AG10803 (cell line): ENCODE measurements around the gene STAP2.
A peak's percentile ranks its signal among the peaks of the same experiment; 100 is the strongest.

Source experiments
- DNase-seq: peaks from one replicate; pipeline ENCODE4 v3.0.0; 2010; ENCODE audit warnings: low read depth
- H3K4me3 ChIP-seq: 2 replicates; pipeline ENCODE4 v1.5.1; 2011; ENCODE audit warnings: mild to moderate bottlenecking, low read length, control low read depth
- TF ChIP-seq, protein P1 (sequence below): conservative IDR thresholded peaks from 2 replicates; pipeline ENCODE4 v1.5.1; 2011; ENCODE audit warnings: mild to moderate bottlenecking, low read length, control low read depth, inconsistent platforms

The STAP2 gene

DNA sequence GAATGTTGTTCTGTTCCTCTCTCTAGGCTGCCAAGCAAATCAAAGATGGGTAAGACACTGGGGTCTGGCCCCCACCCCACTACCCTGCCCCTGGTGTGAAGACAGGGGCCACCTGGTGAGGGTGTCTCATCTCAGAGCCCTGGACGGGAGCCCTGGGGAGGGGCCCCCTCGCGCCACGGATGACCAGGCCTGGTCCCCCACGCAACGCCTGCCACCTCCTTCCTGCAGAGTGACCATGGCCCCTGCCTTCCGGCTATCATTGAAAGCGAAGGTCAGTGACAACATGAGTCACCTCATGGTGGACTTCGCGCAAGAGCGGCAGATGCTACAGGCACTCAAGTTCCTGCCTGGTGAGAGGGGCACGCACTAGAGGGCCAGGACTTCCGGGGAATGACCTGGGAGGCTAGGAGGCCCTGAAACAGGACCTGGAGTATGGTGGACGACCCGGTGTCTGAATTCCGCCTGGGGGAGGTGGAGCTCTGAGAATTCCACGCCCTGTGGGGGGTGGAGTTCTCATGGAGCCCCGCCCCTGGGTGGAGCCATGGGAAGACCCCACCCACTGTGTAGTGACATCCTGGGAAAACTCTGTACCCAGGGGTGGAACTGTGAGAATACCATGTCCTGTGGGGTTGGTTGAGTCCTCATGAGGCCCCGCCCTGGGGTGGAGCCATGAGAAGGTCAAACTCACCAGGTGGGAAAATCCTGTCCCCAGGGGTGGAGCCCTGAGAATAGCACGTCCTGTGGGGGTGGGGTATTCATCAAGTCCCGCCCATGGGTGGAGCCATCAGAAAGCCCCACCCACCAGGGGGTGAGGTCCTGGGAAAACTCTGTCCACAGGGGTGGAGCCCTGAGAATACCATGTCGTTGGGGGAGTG, 28.1 kb downstream of the STAP2 start:
- DNase-seq, result no peak
- no peak overlapping the region for H3K4me3 ChIP-seq
- TF ChIP-seq, protein P1, sequence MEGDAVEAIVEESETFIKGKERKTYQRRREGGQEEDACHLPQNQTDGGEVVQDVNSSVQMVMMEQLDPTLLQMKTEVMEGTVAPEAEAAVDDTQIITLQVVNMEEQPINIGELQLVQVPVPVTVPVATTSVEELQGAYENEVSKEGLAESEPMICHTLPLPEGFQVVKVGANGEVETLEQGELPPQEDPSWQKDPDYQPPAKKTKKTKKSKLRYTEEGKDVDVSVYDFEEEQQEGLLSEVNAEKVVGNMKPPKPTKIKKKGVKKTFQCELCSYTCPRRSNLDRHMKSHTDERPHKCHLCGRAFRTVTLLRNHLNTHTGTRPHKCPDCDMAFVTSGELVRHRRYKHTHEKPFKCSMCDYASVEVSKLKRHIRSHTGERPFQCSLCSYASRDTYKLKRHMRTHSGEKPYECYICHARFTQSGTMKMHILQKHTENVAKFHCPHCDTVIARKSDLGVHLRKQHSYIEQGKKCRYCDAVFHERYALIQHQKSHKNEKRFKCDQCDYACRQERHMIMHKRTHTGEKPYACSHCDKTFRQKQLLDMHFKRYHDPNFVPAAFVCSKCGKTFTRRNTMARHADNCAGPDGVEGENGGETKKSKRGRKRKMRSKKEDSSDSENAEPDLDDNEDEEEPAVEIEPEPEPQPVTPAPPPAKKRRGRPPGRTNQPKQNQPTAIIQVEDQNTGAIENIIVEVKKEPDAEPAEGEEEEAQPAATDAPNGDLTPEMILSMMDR, result no peak

DNA sequence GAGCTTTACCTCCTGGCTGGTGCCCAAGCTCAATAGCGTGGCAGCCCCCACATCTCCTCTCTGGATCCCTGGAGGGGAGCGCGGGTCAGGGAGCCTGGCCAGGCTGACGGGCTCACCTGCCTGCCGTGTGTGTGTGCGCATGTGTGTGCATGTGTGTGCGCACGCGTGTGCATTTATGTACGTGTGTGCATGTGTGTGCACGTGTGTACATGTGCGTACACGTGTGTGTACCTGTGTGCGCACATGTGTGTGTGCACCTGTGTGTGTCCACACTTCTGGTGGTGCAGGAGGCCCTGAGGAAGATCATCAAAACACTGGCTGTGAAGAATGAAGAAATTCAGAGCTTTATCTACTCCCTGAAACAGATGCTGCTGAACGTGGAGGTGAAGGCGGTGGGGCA, 33.0 kb downstream of the STAP2 start:
- DNase-seq, result no peak
- no peak overlapping the region for H3K4me3 ChIP-seq
- TF ChIP-seq, protein P1, result no peak

DNA sequence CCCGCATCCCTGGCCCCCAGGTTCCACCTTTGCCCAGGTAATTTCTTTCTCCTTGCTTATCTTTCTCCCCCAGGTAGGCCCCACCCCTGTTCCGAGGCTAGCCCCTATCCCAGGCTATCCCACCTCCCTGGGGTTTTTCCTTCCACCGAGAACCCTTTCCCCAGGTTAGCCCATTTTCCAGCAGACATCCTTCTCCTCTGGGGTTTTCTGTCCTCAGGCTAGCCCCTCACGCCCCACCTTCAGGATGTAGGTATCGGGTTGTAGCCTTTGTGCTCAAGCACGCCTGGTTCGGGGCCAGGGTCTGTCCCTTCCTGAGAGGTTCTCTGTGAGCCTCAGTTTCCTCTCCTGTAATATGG, 33.4 kb downstream of the STAP2 start:
- no peak overlapping the region for H3K4me3 ChIP-seq
- no peak for DNase-seq
- TF ChIP-seq, protein P1, result no peak

DNA sequence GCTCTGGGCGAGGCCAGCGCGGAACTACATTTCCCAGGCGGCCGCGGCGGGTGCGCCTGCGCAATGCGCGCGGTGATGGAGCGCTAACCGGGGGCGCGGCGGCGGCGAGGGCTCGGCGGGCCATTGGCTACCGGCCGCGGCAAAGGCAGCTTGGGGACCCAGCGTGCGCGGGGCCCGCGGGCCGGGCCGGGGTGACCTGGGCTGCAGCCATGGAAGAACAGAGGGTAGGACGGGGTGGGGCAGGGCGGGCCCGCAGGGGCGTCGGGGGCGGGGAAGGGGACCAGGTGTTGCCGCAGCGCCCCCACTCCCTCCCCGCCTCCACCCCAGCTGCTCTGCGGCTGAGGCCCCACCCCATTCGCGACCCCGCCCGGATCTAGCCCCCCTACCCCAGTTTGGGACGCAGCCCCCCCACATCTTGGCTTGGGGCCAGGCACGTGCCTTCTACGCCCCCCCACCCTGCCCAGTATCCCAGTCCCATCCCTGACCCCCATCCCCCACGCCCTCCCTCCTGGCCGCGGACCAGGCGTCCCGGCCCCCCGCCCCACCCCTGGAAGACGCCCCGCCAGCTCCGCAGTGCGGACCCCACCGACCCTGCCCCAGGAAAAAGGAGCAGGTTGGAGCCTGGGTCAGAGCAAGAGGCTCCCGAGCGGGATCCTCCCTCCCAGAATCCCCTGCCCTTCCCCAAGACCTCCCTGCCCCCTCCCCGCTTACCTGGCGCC, 33.9 kb downstream of the STAP2 start, which contains the start of gene FSD1:
Gene FSD1 (plus strand): TSS at position 61 of the 719 bp plus-strand sequence. CDS start 149 bp downstream, at position 210.
- TF ChIP-seq, protein P1, result no peak
- DNase-seq, result peak; percentile 43
- H3K4me3 ChIP-seq, result peak within 1 kb of the TSS; percentile 49

DNA sequence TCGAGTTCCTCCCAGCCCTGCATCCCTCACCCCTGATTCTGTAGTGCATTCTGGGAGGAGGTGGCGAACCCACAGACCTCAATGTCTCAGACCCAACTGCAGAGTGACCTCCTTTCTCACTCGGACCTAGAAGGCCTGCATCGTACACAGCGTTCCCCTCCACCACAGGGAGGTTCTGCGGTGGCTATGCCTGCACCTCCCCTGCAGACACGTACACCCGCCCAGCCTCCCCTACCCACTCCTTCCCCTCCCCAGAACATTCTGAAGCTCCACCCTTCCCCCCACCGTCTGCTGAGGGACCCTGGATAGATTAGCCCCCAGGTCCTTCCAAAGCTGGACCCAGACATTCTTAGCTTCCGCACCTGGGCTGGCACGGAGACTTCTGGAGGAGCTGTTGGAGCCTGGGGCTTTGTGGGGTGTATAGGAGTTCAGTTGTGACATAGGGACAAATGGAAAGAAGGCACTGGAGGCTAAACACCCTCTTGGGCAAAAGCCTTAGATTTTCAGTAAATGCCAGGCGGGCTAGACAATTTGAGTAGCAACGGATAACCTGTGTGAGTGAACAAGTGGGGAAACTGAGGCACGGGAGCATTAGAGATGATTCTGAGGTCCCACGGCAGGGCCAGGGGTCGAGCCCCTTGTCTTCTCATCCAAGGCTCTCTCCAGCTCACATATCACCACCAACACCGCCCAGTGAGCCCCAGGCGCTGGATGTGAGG, 34.6 kb downstream of the STAP2 start:
- DNase-seq, result no peak
- H3K4me3 ChIP-seq, result peak overlapping the region; percentile 18; the same call in 1 of the 2 replicates
- TF ChIP-seq, protein P1, result no peak

DNA sequence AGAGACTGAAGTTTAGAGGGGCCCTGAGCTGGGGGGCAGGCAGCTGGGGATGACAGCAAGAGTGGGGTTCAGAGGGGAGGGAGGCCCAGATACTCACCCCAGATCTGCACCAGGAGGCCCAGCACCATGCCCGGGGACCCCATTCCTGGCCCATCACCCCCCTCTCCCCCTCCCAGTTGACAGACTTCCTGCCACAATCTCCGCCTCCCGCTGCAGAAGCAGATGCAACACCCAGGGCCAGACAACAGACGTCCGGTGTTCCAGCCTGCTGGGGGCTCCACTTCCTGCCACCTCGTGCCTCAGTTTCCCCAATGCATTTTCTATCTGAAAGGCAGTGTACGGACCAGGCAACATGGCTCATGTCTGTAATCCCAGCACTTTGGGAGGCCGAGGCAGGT, 36.4 kb downstream of the STAP2 start, which contains the start of gene TMIGD2:
Gene TMIGD2 (minus strand): TSS at position 147 of the 398 bp plus-strand sequence. CDS start 4 bp downstream, at position 143.
- no peak within 1 kb of the TSS for H3K4me3 ChIP-seq
- DNase-seq, result no peak
- TF ChIP-seq, protein P1, result no peak
